CD4-positive, alpha-beta T cell treated with Interleukin-4 for 4 hours (primary cell): ENCODE results near the gene RUBCN.
A peak's percentile ranks its signal among the peaks of the same experiment; 100 is the strongest.
"Not testable (repeated sequence)": the region's sequence is repeated elsewhere in the genome, so short reads cannot be mapped to it uniquely, and the experiment has no call there.

Experiments
- DNase-seq: peaks from one replicate; pipeline ENCODE4 v3.0.0-alpha.2; 2020

The RUBCN gene

GRCh38 chr3:197733042-197733441 lies 3.7 kb downstream of the RUBCN start:
- no peak for DNase-seq

- DNase-seq = not testable (repeated sequence)
Observed at GRCh38 chr3:197731483-197731882, 5.2 kb downstream of the RUBCN start.

- not testable (repeated sequence) for DNase-seq
Observed at GRCh38 chr3:197730770-197731169, 5.9 kb downstream of the RUBCN start.

- peak; percentile 36 for DNase-seq
Observed at GRCh38 chr3:197730200-197730599, 6.5 kb downstream of the RUBCN start.

GRCh38 chr3:197728487-197728886 lies 8.2 kb downstream of the RUBCN start:
- DNase-seq = no peak

GRCh38 chr3:197727878-197728277 lies 8.8 kb downstream of the RUBCN start:
- DNase-seq = not testable (repeated sequence)

- DNase-seq = no peak
Observed at GRCh38 chr3:197722734-197723133, 14.0 kb downstream of the RUBCN start.

GRCh38 chr3:197720694-197721093 lies 16.0 kb downstream of the RUBCN start:
- no peak for DNase-seq

- no peak for DNase-seq
Observed at GRCh38 chr3:197718891-197719290, 17.8 kb downstream of the RUBCN start.

- DNase-seq = no peak
Observed at GRCh38 chr3:197714251-197714650, 22.5 kb downstream of the RUBCN start.

GRCh38 chr3:197713477-197713822 lies 23.3 kb downstream of the RUBCN start:
- no peak for DNase-seq

GRCh38 chr3:197711973-197712707 lies 24.6 kb downstream of the RUBCN start:
- DNase-seq = peak; percentile 92

GRCh38 chr3:197710965-197711364 lies 25.7 kb downstream of the RUBCN start:
- not testable (repeated sequence) for DNase-seq

- DNase-seq = no peak
Observed at GRCh38 chr3:197709135-197709534, 27.6 kb downstream of the RUBCN start.

GRCh38 chr3:197706658-197707057 lies 30.0 kb downstream of the RUBCN start:
- DNase-seq = peak; percentile 17

- DNase-seq = no peak
Observed at GRCh38 chr3:197701841-197702240, 34.9 kb downstream of the RUBCN start.

- DNase-seq = no peak
Observed at GRCh38 chr3:197700095-197700494, 36.6 kb downstream of the RUBCN start.

GRCh38 chr3:197697355-197697754 lies 39.3 kb downstream of the RUBCN start:
- DNase-seq = no peak

GRCh38 chr3:197694251-197694650 lies 42.5 kb downstream of the RUBCN start:
- no peak for DNase-seq

- DNase-seq = no peak
Observed at GRCh38 chr3:197692641-197693040, 44.1 kb downstream of the RUBCN start.

GRCh38 chr3:197690754-197691153 lies 46.0 kb downstream of the RUBCN start:
- DNase-seq = no peak

GRCh38 chr3:197687570-197687969 lies 49.1 kb downstream of the RUBCN start:
- no peak for DNase-seq

GRCh38 chr3:197686899-197687298 lies 49.8 kb downstream of the RUBCN start:
- DNase-seq = no peak

GRCh38 chr3:197685546-197685945 lies 51.2 kb downstream of the RUBCN start:
- no peak for DNase-seq

GRCh38 chr3:197683191-197683590 lies 53.5 kb downstream of the RUBCN start:
- DNase-seq = no peak
